HepG2 (cell line): ENCODE measurements around the gene CBLC. TPM values are rescaled to one million over a fixed set of nuclear protein-coding genes. Genes with fewer than 3 reads are reported as not detected.

Experiments
- ARHGAP35 ChIP-seq: sonication (generic); formaldehyde crosslinking; IDR thresholded peaks from 2 replicates; pipeline ENCODE4 v1.9.0; 2022; ENCODE audit warnings: mild to moderate bottlenecking, inconsistent platforms, moderate library complexity, missing genetic modification reagents, borderline replicate concordance
- BATF2 ChIP-seq: sonication (generic); formaldehyde crosslinking; IDR thresholded peaks from 2 replicates; pipeline ENCODE4 v1.8.0; 2022; ENCODE audit warnings: mild to moderate bottlenecking, missing genetic modification reagents, moderate library complexity
- BORCS8-MEF2B ChIP-seq: sonication (generic); formaldehyde crosslinking; IDR thresholded peaks from 2 replicates; pipeline ENCODE4 v1.8.0; 2022; ENCODE audit warnings: mild to moderate bottlenecking, missing genetic modification reagents
- BRD4 ChIP-seq: sonication (generic); formaldehyde crosslinking; IDR thresholded peaks from 2 replicates; pipeline ENCODE4 v1.4.0; 2020; ENCODE audit warnings: missing genetic modification reagents
- CAMTA2 ChIP-seq: sonication (generic); formaldehyde crosslinking; IDR thresholded peaks from 2 replicates; pipeline ENCODE4 v1.4.0; 2020; ENCODE audit warnings: mild to moderate bottlenecking, missing genetic modification reagents, borderline replicate concordance
- ISL2 ChIP-seq: sonication (generic); formaldehyde crosslinking; IDR thresholded peaks from 2 replicates; pipeline ENCODE4 v1.5.0; 2020; ENCODE audit warnings: missing genetic modification reagents
- NFIC ChIP-seq: IDR thresholded peaks from 2 replicates; pipeline ENCODE4 v1.6.1; 2012; ENCODE audit warnings: mild to moderate bottlenecking, low read length, inconsistent platforms
- POLR2AphosphoS5 ChIP-seq: IDR thresholded peaks from 2 replicates; pipeline ENCODE4 v1.6.1; 2012; ENCODE audit warnings: low read depth, low read length
- RAD51 ChIP-seq: fragments of 450-650 bp; IDR thresholded peaks from 2 replicates; pipeline ENCODE4 v1.6.1; 2016; ENCODE audit warnings: borderline replicate concordance
- RARG ChIP-seq: sonication (generic); formaldehyde crosslinking; IDR thresholded peaks from 2 replicates; pipeline ENCODE4 v1.4.0; 2020; ENCODE audit warnings: low read depth, mild to moderate bottlenecking, missing genetic modification reagents
- SP1 ChIP-seq, 2 experiments: fragments of 450-650 bp in 1 of 2; sonication (generic) in 1 of 2; formaldehyde crosslinking in 1 of 2; IDR thresholded peaks; 2 replicates each; pipeline versions ENCODE4 v1.4.0 to v1.6.1; 2016 to 2020; ENCODE audit warnings: missing genetic modification reagents in 1 of 2
- TBL1XR1 ChIP-seq: fragments of 150-350 bp; IDR thresholded peaks from 2 replicates; pipeline ENCODE4 v1.6.1; 2014; ENCODE audit warnings: borderline replicate concordance, low read length; ENCODE audit not compliant: partially characterized antibody
- TCF7L2 ChIP-seq: IDR thresholded peaks from 2 replicates; pipeline ENCODE4 v1.6.1; 2011; ENCODE audit warnings: mild to moderate bottlenecking, low read depth, low read length, moderate library complexity
- TFDP2 ChIP-seq: sonication (generic); formaldehyde crosslinking; IDR thresholded peaks from 2 replicates; pipeline ENCODE4 v1.4.0; 2020; ENCODE audit warnings: missing genetic modification reagents
- THAP9 ChIP-seq: sonication (generic); formaldehyde crosslinking; IDR thresholded peaks from 2 replicates; pipeline ENCODE4; 2020; ENCODE audit warnings: missing genetic modification reagents, mild to moderate bottlenecking, borderline replicate concordance
- ZBTB7B ChIP-seq: sonication (generic); formaldehyde crosslinking; IDR thresholded peaks from 2 replicates; pipeline ENCODE4 v1.4.0; 2020; ENCODE audit warnings: missing genetic modification reagents
- ZFYVE20 ChIP-seq: sonication (generic); formaldehyde crosslinking; IDR thresholded peaks from 2 replicates; pipeline ENCODE4 v1.8.0; 2023; ENCODE audit warnings: low read depth, mild to moderate bottlenecking, moderate library complexity, missing genetic modification reagents, borderline replicate concordance
- ZNF225 ChIP-seq: sonication (generic); formaldehyde crosslinking; IDR thresholded peaks from 2 replicates; pipeline ENCODE4 v1.4.0; 2020; ENCODE audit warnings: mild to moderate bottlenecking, missing genetic modification reagents
- ZNF382 ChIP-seq: sonication (generic); formaldehyde crosslinking; IDR thresholded peaks from 2 replicates; pipeline ENCODE4 v1.5.0; 2020; ENCODE audit warnings: missing genetic modification reagents, mild to moderate bottlenecking, borderline replicate concordance
- ZNF704 ChIP-seq: sonication (generic); formaldehyde crosslinking; IDR thresholded peaks from 2 replicates; pipeline ENCODE4 v1.8.1; 2023; ENCODE audit warnings: mild to moderate bottlenecking, inconsistent platforms, moderate library complexity, missing genetic modification reagents, borderline replicate concordance
- ZNF737 ChIP-seq: sonication (generic); formaldehyde crosslinking; IDR thresholded peaks from 2 replicates; pipeline ENCODE4 v1.5.0; 2020; ENCODE audit warnings: missing genetic modification reagents, mild to moderate bottlenecking, borderline replicate concordance
- ZNF777 ChIP-seq: sonication (generic); formaldehyde crosslinking; IDR thresholded peaks from 2 replicates; pipeline ENCODE4 v1.4.0; 2020; ENCODE audit warnings: missing genetic modification reagents
- ZNF784 ChIP-seq: sonication (generic); formaldehyde crosslinking; IDR thresholded peaks from 2 replicates; pipeline ENCODE4 v1.5.1; 2020; ENCODE audit warnings: missing genetic modification reagents, mild to moderate bottlenecking, borderline replicate concordance
- polyA plus RNA-seq, 8 experiments: library from polyadenylated mRNA; depleted of rRNA in 3 of 8; stranded (reverse) in 7 of 8; unstranded in 1 of 8; fragments of >200 nt; fragmentation: Illumina TruSeq in 4 of 8; extraction: Trizol in 4 of 8; gene quantifications; 2 replicates each; pipeline versions ENCODE4 v1.2.1 to v1.2.3, GENCODE V29; 2011 to 2016; ENCODE audit warnings: low read depth in 4 of 8, missing spikeins in 1 of 8, mixed read lengths in 1 of 8; ENCODE audit not compliant: insufficient read depth in 1 of 8
- total RNA-seq, 5 experiments: library from RNA; depleted of rRNA; stranded (reverse); fragments of >200 nt; fragmentation: Illumina TruSeq; extraction: Trizol; gene quantifications; 2 replicates each; pipeline ENCODE4 v1.2.3, GENCODE V29; 2016; ENCODE audit warnings: low read depth in 1 of 5

CBLC gene
- total and polyA plus RNA-seq, 2 of the 13 experiments (the other 11 are each of a cell fraction or from before 2014, with no cell fraction given) = 1.8 to 2.6 TPM

GRCh38 chr19:44807652-44808462, 30.2 kb downstream of the CBLC start (continued):
- TF ChIP-seq CAMTA2 (CRISPR knock-in tag) = no peak
- no peak for TF ChIP-seq ZNF737
- no peak for TF ChIP-seq RARG (CRISPR knock-in tag)
- peak; percentile 88; the same call in 1 of the 2 replicates for TF ChIP-seq ZBTB7B (CRISPR knock-in tag)
- no peak for TF ChIP-seq TFDP2 (CRISPR knock-in tag)
- no peak for TF ChIP-seq RAD51
- no peak for TF ChIP-seq BRD4 (CRISPR knock-in tag)
- no peak for TF ChIP-seq ZNF777 (CRISPR knock-in tag)
- no peak for TF ChIP-seq THAP9
- TF ChIP-seq BATF2 (CRISPR knock-in tag) = no peak
- no peak for TF ChIP-seq NFIC
- TF ChIP-seq ZNF704 (CRISPR knock-in tag) = no peak
- TF ChIP-seq BORCS8-MEF2B (CRISPR knock-in tag) = peak; percentile 59; the same call in 1 of the 2 replicates
- no peak for TF ChIP-seq ZNF784 (CRISPR knock-in tag)
- TF ChIP-seq SP1 (IDR thresholded peaks at IDR 0.05) = no peak
- peak; percentile 60 for TF ChIP-seq SP1 (CRISPR knock-in tag; IDR thresholded peaks at IDR 0.05)
- TF ChIP-seq ARHGAP35 (CRISPR knock-in tag) = no peak
- no peak for TF ChIP-seq POLR2AphosphoS5
- TF ChIP-seq TBL1XR1 = no peak
- 0 out of 2 replicates have a peak, but pooled peaks have one; percentile 47 for TF ChIP-seq ZNF225 (CRISPR knock-in tag)
- peak; percentile 56; the same call in 1 of the 2 replicates for TF ChIP-seq ISL2 (CRISPR knock-in tag)
- TF ChIP-seq ZNF382 (CRISPR knock-in tag) = no peak
- no peak for TF ChIP-seq TCF7L2
- no peak for TF ChIP-seq ZFYVE20
